Stimulated activated naive CD4-positive, alpha-beta T cell (primary cell): ENCODE data around the gene PRKAB1.
"Not testable (repeated sequence)": the region's sequence is repeated elsewhere in the genome, so short reads cannot be mapped to it uniquely, and the experiment has no call there.

Source experiments
- DNase-seq, 6 experiments: peaks; one replicate each; lab custom pipeline; 2025; lab: John Stamatoyannopoulos, UW

PRKAB1 gene

GRCh38 chr12:119684711-119685369, 16.9 kb downstream of the PRKAB1 start:
- DNase-seq, result no peak

DNA sequence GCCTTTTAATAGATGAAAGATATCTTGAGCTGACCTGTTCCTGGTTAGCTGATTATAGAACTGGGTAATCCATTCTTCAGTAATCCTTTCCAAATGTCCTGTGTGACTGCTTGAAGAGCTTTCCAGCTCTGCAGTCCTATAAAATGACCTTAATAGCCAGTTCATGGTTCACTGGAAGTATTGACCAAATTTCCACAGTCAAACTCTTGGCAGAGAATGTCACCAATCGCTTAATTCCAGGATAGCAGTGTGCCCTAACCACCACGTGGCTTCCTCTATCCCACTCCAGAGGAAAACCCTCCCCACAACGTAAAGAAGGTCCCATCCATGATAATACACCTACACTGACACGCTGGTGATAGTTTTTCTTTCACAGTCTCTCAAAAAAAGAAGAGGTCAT, 17.4 kb downstream of the PRKAB1 start:
- DNase-seq, result no peak

DNA sequence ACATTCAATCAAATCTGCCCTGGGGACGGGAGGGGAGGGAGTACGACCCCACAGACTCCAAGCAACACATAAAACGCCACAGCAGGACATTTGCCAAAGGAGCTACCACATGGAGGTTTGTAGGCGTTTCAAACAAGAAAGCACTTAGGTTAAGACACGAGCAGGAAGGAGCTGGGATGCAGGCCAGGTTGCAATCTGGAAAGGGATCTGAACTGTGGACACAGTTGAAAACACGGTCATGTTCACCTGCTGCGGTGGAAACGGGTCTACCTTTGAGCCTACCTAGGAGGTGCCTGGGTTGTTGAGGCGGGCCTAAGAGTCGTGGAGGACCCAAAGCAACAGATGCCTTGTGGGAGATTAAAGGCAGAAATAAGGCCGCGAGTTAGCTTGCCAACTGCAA, 18.4 kb downstream of the PRKAB1 start:
- DNase-seq, result no peak

DNA sequence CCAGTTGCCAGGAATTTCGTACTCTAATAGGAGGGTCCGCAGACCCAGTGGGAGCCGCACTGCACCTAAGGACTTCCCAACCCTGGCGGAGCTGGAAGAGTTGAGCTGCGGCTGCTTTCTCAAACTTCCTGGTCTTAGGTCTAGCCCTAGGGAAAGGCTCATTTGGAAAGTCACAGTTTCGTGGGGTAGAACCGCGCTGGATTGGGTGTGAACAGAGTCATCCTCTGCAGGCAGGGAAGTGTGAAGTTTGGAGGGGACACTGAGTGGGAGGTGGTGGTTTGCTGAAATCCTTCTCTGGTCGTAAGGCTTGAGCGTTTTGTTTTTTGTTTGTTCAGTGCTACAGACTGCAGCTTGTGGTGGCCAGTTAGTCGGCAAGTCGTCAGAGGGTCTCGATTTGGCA, 18.8 kb downstream of the PRKAB1 start:
- no peak for DNase-seq

DNA sequence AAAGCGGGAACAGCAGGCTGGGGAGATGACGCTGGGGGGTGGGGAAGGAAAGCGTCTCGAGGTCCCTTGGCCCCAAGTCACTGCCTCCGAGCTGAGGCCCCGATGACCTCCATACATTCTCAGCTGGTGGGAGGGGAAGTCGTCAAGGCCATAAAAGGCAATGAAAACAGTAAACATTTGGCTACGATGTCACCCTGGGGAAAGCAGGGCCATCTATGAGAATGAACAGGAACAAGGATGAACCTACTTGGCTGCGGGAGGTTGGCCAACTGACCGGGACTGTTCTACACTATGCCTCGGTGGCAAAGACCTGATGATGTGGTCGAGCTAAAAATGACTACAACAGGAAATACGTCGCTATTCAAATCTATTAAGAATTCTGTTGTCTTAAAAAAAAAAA, 19.5 kb downstream of the PRKAB1 start:
- no peak for DNase-seq

GRCh38 chr12:119687879-119688278, 19.9 kb downstream of the PRKAB1 start:
- no peak for DNase-seq

DNA sequence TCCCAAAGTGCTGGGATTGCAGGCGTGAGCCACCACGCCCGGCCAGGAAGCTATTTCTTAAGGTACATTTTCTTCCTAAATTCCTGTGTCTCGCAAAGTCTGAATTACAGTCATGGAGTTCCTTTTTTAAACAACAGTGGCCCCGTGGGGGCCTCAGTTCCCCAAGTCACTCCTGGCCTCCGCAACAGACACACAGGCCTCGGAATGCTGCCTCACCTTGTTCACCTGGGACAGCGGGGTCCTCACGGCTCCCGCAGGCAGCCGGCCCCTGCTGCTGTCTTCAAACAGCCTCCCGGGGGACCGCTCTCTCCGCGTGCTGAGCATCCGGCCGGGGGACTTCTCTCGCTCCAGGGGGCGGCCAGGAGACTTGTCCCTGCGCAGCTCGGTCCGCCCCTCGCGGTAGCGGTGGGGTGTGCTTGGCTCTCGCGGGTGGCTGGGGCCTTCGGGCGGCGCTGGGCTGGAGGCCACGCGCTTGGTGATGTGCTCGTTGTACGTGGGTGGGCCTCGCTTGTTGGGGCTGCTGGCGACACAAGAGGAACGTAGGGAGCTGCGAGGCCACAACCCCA, 22.1 kb downstream of the PRKAB1 start:
- DNase-seq, result no peak

DNA sequence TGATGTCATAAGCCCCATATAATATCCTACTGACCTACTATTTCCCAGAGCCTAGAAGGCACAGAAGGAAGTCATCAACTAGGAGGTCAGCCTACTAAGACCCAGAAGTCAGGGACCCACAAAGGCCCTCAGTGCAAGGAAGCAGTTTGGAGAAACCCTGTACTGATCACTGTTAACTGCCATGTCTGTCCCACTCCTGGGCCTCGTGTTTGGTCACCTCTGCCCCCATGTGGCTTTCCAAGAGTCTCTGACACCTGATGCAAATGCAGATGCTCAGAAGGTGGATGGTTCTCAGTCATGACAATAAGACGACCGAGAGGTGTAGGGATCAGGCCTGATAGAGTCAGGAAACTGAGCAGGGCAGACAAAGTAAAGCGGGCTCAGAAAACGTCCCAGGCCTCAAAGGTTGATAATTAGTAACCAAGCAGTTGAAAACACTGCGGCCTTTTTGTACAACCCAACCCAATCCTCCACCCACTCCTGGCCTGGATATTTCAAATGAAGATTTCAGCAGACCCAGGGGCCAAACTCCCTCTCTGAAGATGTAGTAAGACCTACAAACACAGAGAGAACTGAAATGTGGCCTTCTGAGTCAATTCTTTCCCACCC, 23.4 kb downstream of the PRKAB1 start:
- no peak for DNase-seq

- no peak for DNase-seq
Measured at GRCh38 chr12:119692410-119692809, 24.5 kb downstream of the PRKAB1 start.

DNA sequence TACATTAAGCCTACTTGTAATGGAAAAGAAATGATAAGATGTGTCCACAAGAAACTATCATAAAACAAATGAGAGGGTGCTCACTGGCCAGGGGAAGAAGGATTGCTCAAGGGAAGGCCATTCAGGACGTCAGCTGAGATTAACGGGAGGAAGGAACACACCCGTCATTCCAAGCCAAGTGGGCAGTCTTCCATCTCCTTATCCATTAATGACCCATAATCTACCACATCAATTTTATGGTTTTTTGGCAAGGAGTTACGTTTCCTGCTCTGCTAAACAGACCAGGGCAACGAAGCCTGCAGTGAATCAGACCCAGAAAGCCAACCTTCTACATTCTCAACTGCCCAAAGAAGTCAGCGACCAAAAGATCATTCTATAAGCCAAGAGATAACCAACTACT, 25.1 kb downstream of the PRKAB1 start:
- DNase-seq, result no peak

- DNase-seq, result no peak
Measured at GRCh38 chr12:119693511-119693910, 25.6 kb downstream of the PRKAB1 start.

DNA sequence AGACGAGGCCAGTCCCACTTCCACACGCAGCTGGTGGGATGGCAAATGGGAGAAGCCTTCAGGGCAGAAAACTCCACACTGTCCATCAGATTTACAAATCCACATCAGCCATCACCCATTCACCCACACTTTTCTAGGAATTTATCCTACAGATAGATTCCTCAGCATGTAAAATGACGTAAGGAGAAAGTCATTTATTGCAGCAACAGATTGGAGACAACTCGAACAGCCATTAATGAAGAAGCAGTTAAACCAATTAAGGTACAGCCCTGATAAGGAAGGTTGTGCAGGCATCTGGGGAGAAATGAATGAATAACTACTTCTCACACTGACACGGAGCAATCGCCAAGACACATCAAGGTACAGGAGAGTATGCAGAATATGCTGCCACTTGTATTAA, 26.2 kb downstream of the PRKAB1 start:
- DNase-seq, result no peak

- DNase-seq, result no peak
Measured at GRCh38 chr12:119695034-119695433, 27.1 kb downstream of the PRKAB1 start.

- DNase-seq, result no peak
Measured at GRCh38 chr12:119696943-119697342, 29.0 kb downstream of the PRKAB1 start.

DNA sequence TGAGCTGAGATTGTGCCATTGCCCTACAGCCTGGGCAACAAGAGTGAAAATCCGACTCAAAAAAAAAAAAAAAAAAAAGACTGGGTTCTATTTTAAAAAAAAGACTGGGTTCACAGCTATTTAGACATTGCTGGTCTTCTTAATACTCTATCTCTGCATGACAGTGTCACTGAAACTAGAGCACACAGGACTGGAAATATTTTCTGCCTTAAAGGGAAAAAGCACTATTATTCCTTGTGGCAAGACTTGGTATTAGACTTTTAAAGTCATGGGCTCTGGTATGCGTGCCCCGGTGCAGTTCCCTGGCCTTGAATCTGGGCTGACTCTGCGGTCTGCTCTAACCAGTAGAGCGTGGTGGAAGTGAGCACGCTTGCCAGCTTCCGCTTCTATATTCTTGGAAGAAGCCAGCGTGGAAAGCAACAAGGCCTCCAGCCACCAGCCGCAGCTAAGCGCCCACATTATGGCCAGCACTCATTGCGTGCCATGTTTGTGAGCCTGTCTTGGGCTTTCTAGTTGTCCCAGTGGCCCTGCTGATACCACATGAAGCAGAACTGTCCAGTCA, 31.3 kb downstream of the PRKAB1 start:
- DNase-seq, result no peak

DNA sequence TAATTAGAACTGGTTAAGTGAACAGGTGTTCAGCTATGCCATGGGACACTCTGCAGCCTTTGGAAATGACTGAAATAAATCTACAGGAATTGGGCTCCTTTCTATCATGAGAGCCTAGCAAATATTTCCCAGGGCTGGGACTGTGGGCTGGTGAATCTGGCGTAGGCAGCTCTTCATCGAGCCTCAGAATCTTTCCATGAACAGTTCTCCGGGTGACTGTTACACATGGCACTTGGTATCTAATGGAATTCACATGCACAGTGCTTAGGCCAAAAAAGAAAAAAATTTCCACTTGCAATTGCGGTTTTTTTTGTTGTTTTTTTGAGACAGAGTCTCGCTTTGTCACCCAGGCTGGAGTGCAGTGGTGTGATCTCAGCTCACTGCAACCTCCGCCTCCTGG, 32.1 kb downstream of the PRKAB1 start:
- DNase-seq, result no peak

- no peak for DNase-seq
Measured at GRCh38 chr12:119704065-119704747, 36.3 kb downstream of the PRKAB1 start.

GRCh38 chr12:119705182-119705581, 37.2 kb downstream of the PRKAB1 start:
- DNase-seq, result no peak

- not testable (repeated sequence) for DNase-seq
Measured at GRCh38 chr12:119706427-119706826, 38.5 kb downstream of the PRKAB1 start.

DNA sequence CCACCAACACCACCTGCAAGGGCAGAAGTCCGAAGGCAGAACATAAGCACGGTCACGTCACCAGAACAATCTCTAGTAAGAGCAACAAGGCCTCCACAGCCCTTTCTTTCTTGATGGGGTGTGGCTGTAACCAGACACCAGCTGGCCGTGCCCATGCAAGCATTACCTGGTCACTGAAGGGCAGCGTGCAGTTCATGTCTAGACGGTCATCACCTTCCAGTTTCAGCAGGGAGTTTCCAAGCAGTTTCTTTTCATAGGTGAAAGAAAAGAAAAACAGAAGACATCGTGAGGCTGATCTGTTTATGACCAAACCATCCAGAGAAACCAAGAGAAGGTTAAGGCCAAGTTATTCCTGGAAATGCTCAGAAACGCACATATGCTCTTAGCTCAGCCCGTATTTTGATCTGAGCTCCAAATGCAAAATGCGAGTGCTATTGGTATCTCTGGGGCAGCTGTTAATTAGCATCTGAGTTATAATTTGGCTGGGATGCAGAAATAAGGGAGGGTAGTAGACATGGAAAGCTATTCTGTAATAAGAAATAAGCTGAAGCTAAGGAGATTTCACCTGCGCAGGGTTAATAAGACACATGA, 42.5 kb downstream of the PRKAB1 start:
- no peak for DNase-seq

GRCh38 chr12:119710965-119711551, 43.1 kb downstream of the PRKAB1 start:
- DNase-seq, result no peak

DNA sequence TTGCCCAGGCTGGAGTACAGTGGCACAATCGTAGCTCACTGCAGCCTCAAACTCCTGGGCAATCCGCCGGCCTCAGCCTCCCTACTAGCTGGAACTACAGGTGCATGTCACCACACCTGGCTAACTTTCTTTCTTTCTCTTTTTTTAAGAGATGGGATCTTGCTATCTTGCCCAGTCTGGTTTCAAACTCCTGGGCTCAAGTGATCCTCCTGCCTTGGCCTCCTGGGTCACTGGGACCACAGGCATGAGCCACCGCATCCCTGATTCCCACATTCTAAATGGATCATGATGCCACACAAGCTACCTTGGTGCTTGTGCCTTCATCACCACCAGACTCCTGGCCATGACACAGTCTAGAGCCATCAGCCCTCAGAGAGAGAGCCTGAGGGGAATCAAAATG, 43.8 kb downstream of the PRKAB1 start:
- no peak for DNase-seq
